Endothelial cell of umbilical vein (primary cell): ENCODE measurements around the gene SPARC. TPM values are rescaled to one million over a fixed set of nuclear protein-coding genes. Genes with fewer than 3 reads are reported as not detected.
A peak's percentile ranks its signal among the peaks of the same experiment; 100 is the strongest.

Source experiments
- BruUV-seq: library from RNA; stranded (reverse); fragments of 400-500 nt; replicated peaks from 2 replicates; lab custom pipeline; 2021; lab: Mats Ljungman, UMichigan
- CTCF ChIA-PET: fragments of 300-600, 350-600 bp; sonication (Branson Sonifier 250); formaldehyde crosslinking; loops from one replicate; lab custom pipeline; 2021; ENCODE audit warnings: antibody characterized with exemption, inconsistent platforms; lab: Charles Lee
- POLR2A ChIA-PET: fragments of 300-600, 350-600 bp; sonication (Branson Sonifier 250); formaldehyde crosslinking; loops from one replicate; lab custom pipeline; 2021; ENCODE audit warnings: antibody characterized with exemption, inconsistent platforms; lab: Charles Lee
- DNase-seq: peaks from one replicate; pipeline ENCODE4 v3.0.0-alpha.2; 2011; ENCODE audit warnings: low read depth, low spot score
- FAIRE-seq: peaks from 2 replicates; lab custom pipeline; 2011; peaks lifted over from hg19 to GRCh38; lab: Jason Lieb, UNC
- H2AFZ ChIP-seq: 2 replicates; pipeline ENCODE4 v1.6.0; 2012; ENCODE audit warnings: low read depth, low read length, control low read depth, inconsistent platforms
- H3K27ac ChIP-seq: 2 replicates; pipeline ENCODE4 v1.5.1; 2011; ENCODE audit warnings: low read depth, mild to moderate bottlenecking, control low read depth, low read length, moderate library complexity; ENCODE audit not compliant: insufficient read depth
- H3K27me3 ChIP-seq, 2 experiments: 2 replicates each; pipeline versions ENCODE4 v1.6.0 to v1.6.1; 2011; ENCODE audit warnings: low read length in 2 of 2, mixed read lengths in 1 of 2; ENCODE audit not compliant: control insufficient read depth in 2 of 2, insufficient read depth in 2 of 2
- H3K36me3 ChIP-seq, 2 experiments: 2 replicates in 1 of 2; 3 replicates in 1 of 2; pipeline ENCODE4 v1.5.1; 2011; ENCODE audit warnings: low read length in 2 of 2, mild to moderate bottlenecking in 1 of 2, moderate library complexity in 1 of 2; ENCODE audit not compliant: control insufficient read depth in 2 of 2, insufficient read depth in 2 of 2; ENCODE audit errors: extremely low read depth in 1 of 2
- H3K4me1 ChIP-seq: 3 replicates; pipeline ENCODE4 v1.5.1; 2011; ENCODE audit warnings: mild to moderate bottlenecking, low read length; ENCODE audit not compliant: control insufficient read depth, insufficient read depth; ENCODE audit errors: extremely low read depth
- H3K4me2 ChIP-seq: 2 replicates; pipeline ENCODE4 v1.6.1; 2011; ENCODE audit warnings: low read length, control low read depth, mixed read lengths; ENCODE audit not compliant: insufficient read depth
- H3K4me3 ChIP-seq, 3 experiments: fragments of 200-600 bp in 1 of 3; sonication (generic), shearing (Covaris generic) in 1 of 3; replicated peaks in 1 of 3; 2 replicates each; pipeline ENCODE4 v1.5.1; 2011 to 2016; ENCODE audit warnings: control low read depth in 3 of 3, low read length in 3 of 3, mild to moderate bottlenecking in 2 of 3, inconsistent platforms in 1 of 3, low read depth in 1 of 3, moderate library complexity in 1 of 3; ENCODE audit not compliant: insufficient read depth in 1 of 3
- H3K79me2 ChIP-seq: 2 replicates; pipeline ENCODE4 v1.6.0; 2012; ENCODE audit warnings: low read length, inconsistent platforms; ENCODE audit not compliant: control insufficient read depth, insufficient read depth
- H3K9ac ChIP-seq: replicated peaks from 2 replicates; pipeline ENCODE3; 2011; ENCODE audit warnings: low read length, control low read depth; ENCODE audit not compliant: insufficient read depth; ENCODE audit errors: extremely low read depth
- H3K9me1 ChIP-seq: replicated peaks from 3 replicates; pipeline ENCODE4 v1.6.0; 2011; ENCODE audit warnings: mild to moderate bottlenecking, low read length; ENCODE audit not compliant: control insufficient read depth, insufficient read depth; ENCODE audit errors: extremely low read depth
- H3K9me3 ChIP-seq: replicated peaks from 2 replicates; pipeline ENCODE4 v1.5.1; 2012; ENCODE audit warnings: low read length, inconsistent platforms; ENCODE audit not compliant: control insufficient read depth, insufficient read depth
- H4K20me1 ChIP-seq: replicated peaks from 2 replicates; pipeline ENCODE3; 2011; ENCODE audit warnings: mild to moderate bottlenecking, low read length; ENCODE audit not compliant: control insufficient read depth, insufficient read depth; ENCODE audit errors: extremely low read depth
- CTCF ChIP-seq, 2 donors: IDR thresholded peaks; 1 replicate in 1 of 2; 2 replicates in 1 of 2; pipeline ENCODE4 v1.5.1; 2011; ENCODE audit warnings: low read length in 2 of 2, mild to moderate bottlenecking in 2 of 2, moderate library complexity in 2 of 2, control low read depth in 1 of 2, inconsistent platforms in 1 of 2, low read depth in 1 of 2; ENCODE audit not compliant: insufficient read depth in 1 of 2; ENCODE audit errors: extremely low read depth in 1 of 2
- EZH2 ChIP-seq: IDR thresholded peaks from 2 replicates; pipeline ENCODE4 v1.6.1; 2012; ENCODE audit warnings: borderline replicate concordance, low read depth, mild to moderate bottlenecking, moderate library complexity, low read length, inconsistent platforms; ENCODE audit not compliant: severe bottlenecking
- FOS ChIP-seq: IDR thresholded peaks from 2 replicates; pipeline ENCODE4 v1.6.1; 2011; ENCODE audit warnings: mild to moderate bottlenecking, low read length, moderate library complexity, borderline replicate concordance; ENCODE audit not compliant: insufficient read depth
- GATA2 ChIP-seq: IDR thresholded peaks from 2 replicates; pipeline ENCODE4 v1.7.0; 2011; ENCODE audit warnings: low read depth, mild to moderate bottlenecking, moderate library complexity, mixed read lengths, low read length; ENCODE audit not compliant: insufficient read length, insufficient read depth
- JUN ChIP-seq: IDR thresholded peaks from 2 replicates; pipeline ENCODE4 v1.6.1; 2011; ENCODE audit warnings: borderline replicate concordance, low read depth; ENCODE audit not compliant: insufficient read length, insufficient read depth
- MAX ChIP-seq: IDR thresholded peaks from 2 replicates; pipeline ENCODE4 v1.6.1; 2011; ENCODE audit not compliant: insufficient read depth, insufficient read length
- MYC ChIP-seq: IDR thresholded peaks from one replicate; pipeline ENCODE4 v1.6.1; 2011; ENCODE audit warnings: mild to moderate bottlenecking, low read depth, low read length
- POLR2A ChIP-seq: IDR thresholded peaks from 2 replicates; pipeline ENCODE4 v1.6.1; 2012; ENCODE audit warnings: low read depth, mild to moderate bottlenecking, control low read depth, low read length
- POLR2AphosphoS5 ChIP-seq: IDR thresholded peaks from 2 replicates; pipeline ENCODE4 v1.6.1; 2012; ENCODE audit warnings: low read depth, mild to moderate bottlenecking, control low read depth, low read length, moderate library complexity; ENCODE audit not compliant: insufficient read depth
- dilution Hi-C: fragments of 300-500 bp; cut with MboI; formaldehyde crosslinking; loops from one replicate; pipeline ENCODE4 v1.15.0; 2019; ENCODE audit warnings: low sequenced_read_pairs; ENCODE audit not compliant: extremely low pct_ligation_motif_present
- intact Hi-C: fragments of 100-400 bp; cut with micrococcal nuclease; formaldehyde crosslinking; loops from one replicate; pipeline ENCODE4 v1.10.0; 2022
- polyA plus RNA-seq, 4 experiments: library from polyadenylated mRNA; depleted of rRNA in 3 of 4; stranded (reverse) in 3 of 4; unstranded in 1 of 4; fragments of >200 nt; gene quantifications; 2 replicates each; pipeline versions ENCODE4 v1.2.1 to v1.2.3, GENCODE V29; 2011 to 2012; ENCODE audit warnings: missing spikeins in 1 of 4
- total RNA-seq: library from RNA; stranded (reverse); gene quantifications from 2 replicates; pipeline ENCODE4 v1.2.3, GENCODE V29; 2021

SPARC gene
- total and polyA plus RNA-seq, 2 donors (not counting 3 experiments of a cell fraction or from before 2014, with no cell fraction given) = 2,962 to 3,114 TPM

- no peak overlapping the region for H3K9ac ChIP-seq
- H3K9me3 ChIP-seq = no peaks in the 10 kb centered on the region
- no peaks in the 10 kb centered on the region for H3K4me1 ChIP-seq
- dilution Hi-C loops (no loop called here), intact Hi-C loops (loop anchor here (1.0 to 10.0 kb wide), 6 partner anchors 129 to 493 kb away; partner anchors contain the start of gene SLC36A1)
- no peak overlapping the region for H2AFZ ChIP-seq
- TF ChIP-seq EZH2 (no peak), CTCF (IDR thresholded peaks at IDR 0.05; ENCODE audit: extremely low read depth in 1 of 2, insufficient read depth in 1 of 2, low read depth in 1 of 2, low read length in 2 of 2) (peak; percentile 88 to 92)
- H3K79me2 ChIP-seq = no peaks in the 10 kb centered on the region
- ChIA-PET POLR2A (interaction anchor here (1.0 to 1.3 kb wide), 2 partner anchors 35 to 205 kb away, joined by 3 to 6 read pairs; partner anchors contain the start of gene SLC36A1), CTCF (interaction anchor here (0.6 to 7.6 kb wide), 71 partner anchors 9 to 650 kb away, joined by 3 to 267 read pairs (median 4); partner anchors contain the start of genes ANXA6, CCDC69, SLC36A1 and SPARC)
- H3K9me1 ChIP-seq = no peaks in the 10 kb centered on the region
- H3K27ac ChIP-seq = no peak overlapping the region
- H3K27me3 ChIP-seq = peaks cover 0 to 4% of the 10 kb centered on the region in 2 experiments
- BruUV-seq = no TSS peak
- FAIRE-seq (peak; percentile 92), DNase-seq (peak; percentile 80)
- H4K20me1 ChIP-seq = no peaks in the 10 kb centered on the region
- H3K4me2 ChIP-seq = no peak overlapping the region
- no peaks in the 10 kb centered on the region for H3K36me3 ChIP-seq
- H3K4me3 ChIP-seq = no peak overlapping the region
Observed at GRCh38 chr5:151651997-151652645, 34.6 kb downstream of the SPARC start.

GRCh38 chr5:151648988-151649387 is 37.7 kb downstream of the SPARC start:
- H3K27me3 ChIP-seq = peaks cover 0 to 7% of the 10 kb centered on the region in 2 experiments
- intact Hi-C loops = no loop called here
- no TSS peak for BruUV-seq
- H3K9me1 ChIP-seq = no peaks in the 10 kb centered on the region
- TF ChIP-seq JUN (no peak), MAX (no peak), POLR2A (no peak), GATA2 (no peak), CTCF (IDR thresholded peaks at IDR 0.05; ENCODE audit: extremely low read depth in 1 of 2, insufficient read depth in 1 of 2, low read depth in 1 of 2, low read length in 2 of 2) (no peak), EZH2 (no peak), POLR2AphosphoS5 (no peak), MYC (no peak), FOS (no peak)
- H3K9ac ChIP-seq = no peak overlapping the region
- dilution Hi-C loops = no loop called here
- no peak for DNase-seq
- H3K27ac ChIP-seq = no peak overlapping the region
- no peaks in the 10 kb centered on the region for H3K79me2 ChIP-seq
- H2AFZ ChIP-seq = no peak overlapping the region
- H3K36me3 ChIP-seq = no peaks in the 10 kb centered on the region
- no peaks in the 10 kb centered on the region for H3K9me3 ChIP-seq
- no peak for FAIRE-seq
- CTCF ChIA-PET = interaction anchor here (1.5 to 7.6 kb wide), 3 partner anchors 92 to 204 kb away, joined by 3 to 267 read pairs (median 16); partner anchors contain the start of gene SLC36A1
- H4K20me1 ChIP-seq = no peaks in the 10 kb centered on the region
- no peaks in the 10 kb centered on the region for H3K4me1 ChIP-seq
- H3K4me2 ChIP-seq = no peak overlapping the region
- H3K4me3 ChIP-seq = no peak overlapping the region
- POLR2A ChIA-PET = no interaction called here
